Endothelial cell of umbilical vein (primary cell): Measurements from ENCODE around the gene PON2. TPM values are rescaled to one million over a fixed set of nuclear protein-coding genes. Genes with fewer than 3 reads are reported as not detected.

Experiments
- BruUV-seq: library from RNA; stranded (reverse); fragments of 400-500 nt; replicated peaks from 2 replicates; lab custom pipeline; 2021; lab: Mats Ljungman, UMichigan
- CTCF ChIA-PET: fragments of 300-600, 350-600 bp; sonication (Branson Sonifier 250); formaldehyde crosslinking; loops from one replicate; lab custom pipeline; 2021; ENCODE audit warnings: antibody characterized with exemption, inconsistent platforms; lab: Charles Lee
- POLR2A ChIA-PET: fragments of 300-600, 350-600 bp; sonication (Branson Sonifier 250); formaldehyde crosslinking; loops from one replicate; lab custom pipeline; 2021; ENCODE audit warnings: antibody characterized with exemption, inconsistent platforms; lab: Charles Lee
- DNase-seq: peaks from one replicate; pipeline ENCODE4 v3.0.0-alpha.2; 2011; ENCODE audit warnings: low read depth, low spot score
- FAIRE-seq: peaks from 2 replicates; lab custom pipeline; 2011; peaks lifted over from hg19 to GRCh38; lab: Jason Lieb, UNC
- H2AFZ ChIP-seq: 2 replicates; pipeline ENCODE4 v1.6.0; 2012; ENCODE audit warnings: low read depth, low read length, control low read depth, inconsistent platforms
- H3K27ac ChIP-seq: 2 replicates; pipeline ENCODE4 v1.5.1; 2011; ENCODE audit warnings: low read depth, mild to moderate bottlenecking, control low read depth, low read length, moderate library complexity; ENCODE audit not compliant: insufficient read depth
- H3K27me3 ChIP-seq, 2 experiments: 2 replicates each; pipeline versions ENCODE4 v1.6.0 to v1.6.1; 2011; ENCODE audit warnings: low read length in 2 of 2, mixed read lengths in 1 of 2; ENCODE audit not compliant: control insufficient read depth in 2 of 2, insufficient read depth in 2 of 2
- H3K36me3 ChIP-seq, 2 experiments: 2 replicates in 1 of 2; 3 replicates in 1 of 2; pipeline ENCODE4 v1.5.1; 2011; ENCODE audit warnings: low read length in 2 of 2, mild to moderate bottlenecking in 1 of 2, moderate library complexity in 1 of 2; ENCODE audit not compliant: control insufficient read depth in 2 of 2, insufficient read depth in 2 of 2; ENCODE audit errors: extremely low read depth in 1 of 2
- H3K4me1 ChIP-seq: 3 replicates; pipeline ENCODE4 v1.5.1; 2011; ENCODE audit warnings: mild to moderate bottlenecking, low read length; ENCODE audit not compliant: control insufficient read depth, insufficient read depth; ENCODE audit errors: extremely low read depth
- H3K4me2 ChIP-seq: 2 replicates; pipeline ENCODE4 v1.6.1; 2011; ENCODE audit warnings: low read length, control low read depth, mixed read lengths; ENCODE audit not compliant: insufficient read depth
- H3K4me3 ChIP-seq, 3 experiments: fragments of 200-600 bp in 1 of 3; sonication (generic), shearing (Covaris generic) in 1 of 3; replicated peaks in 1 of 3; 2 replicates each; pipeline ENCODE4 v1.5.1; 2011 to 2016; ENCODE audit warnings: control low read depth in 3 of 3, low read length in 3 of 3, mild to moderate bottlenecking in 2 of 3, inconsistent platforms in 1 of 3, low read depth in 1 of 3, moderate library complexity in 1 of 3; ENCODE audit not compliant: insufficient read depth in 1 of 3
- H3K79me2 ChIP-seq: 2 replicates; pipeline ENCODE4 v1.6.0; 2012; ENCODE audit warnings: low read length, inconsistent platforms; ENCODE audit not compliant: control insufficient read depth, insufficient read depth
- H3K9ac ChIP-seq: replicated peaks from 2 replicates; pipeline ENCODE3; 2011; ENCODE audit warnings: low read length, control low read depth; ENCODE audit not compliant: insufficient read depth; ENCODE audit errors: extremely low read depth
- H3K9me1 ChIP-seq: replicated peaks from 3 replicates; pipeline ENCODE4 v1.6.0; 2011; ENCODE audit warnings: mild to moderate bottlenecking, low read length; ENCODE audit not compliant: control insufficient read depth, insufficient read depth; ENCODE audit errors: extremely low read depth
- H3K9me3 ChIP-seq: replicated peaks from 2 replicates; pipeline ENCODE4 v1.5.1; 2012; ENCODE audit warnings: low read length, inconsistent platforms; ENCODE audit not compliant: control insufficient read depth, insufficient read depth
- H4K20me1 ChIP-seq: replicated peaks from 2 replicates; pipeline ENCODE3; 2011; ENCODE audit warnings: mild to moderate bottlenecking, low read length; ENCODE audit not compliant: control insufficient read depth, insufficient read depth; ENCODE audit errors: extremely low read depth
- CTCF ChIP-seq, 2 donors: IDR thresholded peaks; 1 replicate in 1 of 2; 2 replicates in 1 of 2; pipeline ENCODE4 v1.5.1; 2011; ENCODE audit warnings: low read length in 2 of 2, mild to moderate bottlenecking in 2 of 2, moderate library complexity in 2 of 2, control low read depth in 1 of 2, inconsistent platforms in 1 of 2, low read depth in 1 of 2; ENCODE audit not compliant: insufficient read depth in 1 of 2; ENCODE audit errors: extremely low read depth in 1 of 2
- EZH2 ChIP-seq: IDR thresholded peaks from 2 replicates; pipeline ENCODE4 v1.6.1; 2012; ENCODE audit warnings: borderline replicate concordance, low read depth, mild to moderate bottlenecking, moderate library complexity, low read length, inconsistent platforms; ENCODE audit not compliant: severe bottlenecking
- FOS ChIP-seq: IDR thresholded peaks from 2 replicates; pipeline ENCODE4 v1.6.1; 2011; ENCODE audit warnings: mild to moderate bottlenecking, low read length, moderate library complexity, borderline replicate concordance; ENCODE audit not compliant: insufficient read depth
- GATA2 ChIP-seq: IDR thresholded peaks from 2 replicates; pipeline ENCODE4 v1.7.0; 2011; ENCODE audit warnings: low read depth, mild to moderate bottlenecking, moderate library complexity, mixed read lengths, low read length; ENCODE audit not compliant: insufficient read length, insufficient read depth
- JUN ChIP-seq: IDR thresholded peaks from 2 replicates; pipeline ENCODE4 v1.6.1; 2011; ENCODE audit warnings: borderline replicate concordance, low read depth; ENCODE audit not compliant: insufficient read length, insufficient read depth
- MYC ChIP-seq: IDR thresholded peaks from one replicate; pipeline ENCODE4 v1.6.1; 2011; ENCODE audit warnings: mild to moderate bottlenecking, low read depth, low read length
- POLR2A ChIP-seq: IDR thresholded peaks from 2 replicates; pipeline ENCODE4 v1.6.1; 2012; ENCODE audit warnings: low read depth, mild to moderate bottlenecking, control low read depth, low read length
- POLR2AphosphoS5 ChIP-seq: IDR thresholded peaks from 2 replicates; pipeline ENCODE4 v1.6.1; 2012; ENCODE audit warnings: low read depth, mild to moderate bottlenecking, control low read depth, low read length, moderate library complexity; ENCODE audit not compliant: insufficient read depth
- dilution Hi-C: fragments of 300-500 bp; cut with MboI; formaldehyde crosslinking; loops from one replicate; pipeline ENCODE4 v1.15.0; 2019; ENCODE audit warnings: low sequenced_read_pairs; ENCODE audit not compliant: extremely low pct_ligation_motif_present
- intact Hi-C: fragments of 100-400 bp; cut with micrococcal nuclease; formaldehyde crosslinking; loops from one replicate; pipeline ENCODE4 v1.10.0; 2022
- polyA plus RNA-seq, 4 experiments: library from polyadenylated mRNA; depleted of rRNA in 3 of 4; stranded (reverse) in 3 of 4; unstranded in 1 of 4; fragments of >200 nt; gene quantifications; 2 replicates each; pipeline versions ENCODE4 v1.2.1 to v1.2.3, GENCODE V29; 2011 to 2012; ENCODE audit warnings: missing spikeins in 1 of 4
- total RNA-seq: library from RNA; stranded (reverse); gene quantifications from 2 replicates; pipeline ENCODE4 v1.2.3, GENCODE V29; 2021
- TF ChIP-seq, protein P1 (sequence below): IDR thresholded peaks from 2 replicates; pipeline ENCODE4 v1.6.1; 2011; ENCODE audit not compliant: insufficient read depth, insufficient read length

PON2 gene
- total and polyA plus RNA-seq, 2 donors (not counting 3 experiments of a cell fraction or from before 2014, with no cell fraction given): 110 to 125 TPM

GRCh38 chr7:95427166-95427565, 7.7 kb downstream of the PON2 start:
- CTCF ChIA-PET: interaction anchor here (1.0 to 1.6 kb wide), 4 partner anchors 9 to 85 kb away, joined by 3 to 7 read pairs (median 4); no protein-coding TSS in a partner anchor
- H3K79me2 ChIP-seq: peaks cover 29% of the 10 kb centered on the region
- dilution Hi-C loops: no loop called here

More at GRCh38 chr7:95427166-95427565, 7.7 kb downstream of the PON2 start:
- H2AFZ ChIP-seq: no peak overlapping the region
- H3K9ac ChIP-seq: no peak overlapping the region
- H3K9me1 ChIP-seq: no peaks in the 10 kb centered on the region
- peaks cover 3% of the 10 kb centered on the region for H4K20me1 ChIP-seq
- POLR2A ChIA-PET: no interaction called here
- no peaks in the 10 kb centered on the region for H3K27me3 ChIP-seq
- H3K36me3 ChIP-seq: peaks cover 0 to 2% of the 10 kb centered on the region in 2 experiments
- no peak overlapping the region for H3K4me3 ChIP-seq
- H3K4me1 ChIP-seq: no peaks in the 10 kb centered on the region
- H3K9me3 ChIP-seq: no peaks in the 10 kb centered on the region
- no peak overlapping the region for H3K27ac ChIP-seq
- TF ChIP-seq POLR2AphosphoS5 (no peak), POLR2A (no peak), CTCF (IDR thresholded peaks at IDR 0.05; ENCODE audit: extremely low read depth in 1 of 2, insufficient read depth in 1 of 2, low read depth in 1 of 2, low read length in 2 of 2) (no peak), GATA2 (no peak), JUN (no peak), MYC (no peak), EZH2 (no peak), FOS (no peak)
- TF ChIP-seq, protein P1, sequence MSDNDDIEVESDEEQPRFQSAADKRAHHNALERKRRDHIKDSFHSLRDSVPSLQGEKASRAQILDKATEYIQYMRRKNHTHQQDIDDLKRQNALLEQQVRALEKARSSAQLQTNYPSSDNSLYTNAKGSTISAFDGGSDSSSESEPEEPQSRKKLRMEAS: no peak
- DNase-seq (no peak), FAIRE-seq (no peak)
- BruUV-seq: no TSS peak
- intact Hi-C loops: no loop called here
- no peak overlapping the region for H3K4me2 ChIP-seq
